OCI-LY1 (cell line): ENCODE results near the gene DEFB108B.
"Not testable (repeated sequence)": the region's sequence is repeated elsewhere in the genome, so short reads cannot be mapped to it uniquely, and the experiment has no call there.

ENCODE experiments used
- CTCF ChIP-seq: fragments of 200-600 bp; sonication (generic), shearing (Covaris generic); IDR thresholded peaks from 2 replicates; pipeline ENCODE4 v1.5.1; 2017; ENCODE audit warnings: mild to moderate bottlenecking, antibody characterized with exemption, low read length, moderate library complexity, mixed read lengths
- EZH2 ChIP-seq: fragments of 200-600 bp; sonication (generic), shearing (Covaris generic); IDR thresholded peaks from 2 replicates; pipeline ENCODE4 v1.8.0; 2017; ENCODE audit warnings: borderline replicate concordance, mixed run types, mild to moderate bottlenecking, antibody characterized with exemption, low read length, moderate library complexity, mixed read lengths

- TF ChIP-seq CTCF, EZH2: not testable (repeated sequence)
Observed at GRCh38 chr11:71794386-71795040, 38.5 kb upstream of the DEFB108B start.
